Stimulated activated CD8-positive, alpha-beta memory T cell treated with anti-CD3 and anti-CD28 coated beads, Interleukin-12 subunit alpha, Interleukin-12 subunit beta, amount 100 ng/mL, for 1 hour (primary cell): ENCODE measurements around the gene FAHD2A.
"Not testable (repeated sequence)": the region's sequence is repeated elsewhere in the genome, so short reads cannot be mapped to it uniquely, and the experiment has no call there.

Source experiments
- DNase-seq: peaks from one replicate; pipeline ENCODE4 v3.0.0-alpha.2; 2020; ENCODE audit warnings: low read depth

FAHD2A gene

GRCh38 chr2:95390881-95391321 lies 11.6 kb upstream of the FAHD2A start:
- DNase-seq: no peak

GRCh38 chr2:95391641-95392310 lies 10.7 kb upstream of the FAHD2A start:
- no peak for DNase-seq

- DNase-seq: no peak
These were observed 10.2 kb upstream of the FAHD2A start for GRCh38 chr2:95392320-95392719.

GRCh38 chr2:95392730-95393455 lies 9.6 kb upstream of the FAHD2A start:
- no peak for DNase-seq

- no peak for DNase-seq
These were observed 8.6 kb upstream of the FAHD2A start for GRCh38 chr2:95393901-95394300.

- no peak for DNase-seq
These were observed 3.4 kb upstream of the FAHD2A start for GRCh38 chr2:95399061-95399460.

- no peak for DNase-seq
These were observed 1.0 kb upstream of the FAHD2A start for GRCh38 chr2:95401480-95401879.

- DNase-seq: not testable (repeated sequence)
These were observed 521 bp upstream of the FAHD2A start for GRCh38 chr2:95402004-95402369.

- DNase-seq: not testable (repeated sequence)
These were observed 755 bp downstream of the FAHD2A start for GRCh38 chr2:95403204-95403721.

GRCh38 chr2:95403824-95404223 lies 1.3 kb downstream of the FAHD2A start:
- not testable (repeated sequence) for DNase-seq

- DNase-seq: not testable (repeated sequence)
These were observed 2.2 kb downstream of the FAHD2A start for GRCh38 chr2:95404676-95405075.

GRCh38 chr2:95411239-95411638 lies 8.7 kb downstream of the FAHD2A start:
- DNase-seq: not testable (repeated sequence)

- peak; percentile 31 for DNase-seq
These were observed 11.6 kb downstream of the FAHD2A start for GRCh38 chr2:95414015-95414594.

- DNase-seq: not testable (repeated sequence)
These were observed 12.6 kb downstream of the FAHD2A start for GRCh38 chr2:95415138-95415537.

- not testable (repeated sequence) for DNase-seq
These were observed 13.1 kb downstream of the FAHD2A start for GRCh38 chr2:95415561-95415960.

GRCh38 chr2:95427196-95427867 lies 24.8 kb downstream of the FAHD2A start:
- not testable (repeated sequence) for DNase-seq

- DNase-seq: not testable (repeated sequence)
These were observed 27.4 kb downstream of the FAHD2A start for GRCh38 chr2:95429748-95430467.

GRCh38 chr2:95433373-95433772 lies 30.9 kb downstream of the FAHD2A start:
- DNase-seq: not testable (repeated sequence)

- DNase-seq: not testable (repeated sequence)
These were observed 31.5 kb downstream of the FAHD2A start for GRCh38 chr2:95433973-95434372.

GRCh38 chr2:95434507-95435076 lies 32.1 kb downstream of the FAHD2A start:
- not testable (repeated sequence) for DNase-seq
